Measurements from ENCODE around the gene INMT.

INMT gene

DNA sequence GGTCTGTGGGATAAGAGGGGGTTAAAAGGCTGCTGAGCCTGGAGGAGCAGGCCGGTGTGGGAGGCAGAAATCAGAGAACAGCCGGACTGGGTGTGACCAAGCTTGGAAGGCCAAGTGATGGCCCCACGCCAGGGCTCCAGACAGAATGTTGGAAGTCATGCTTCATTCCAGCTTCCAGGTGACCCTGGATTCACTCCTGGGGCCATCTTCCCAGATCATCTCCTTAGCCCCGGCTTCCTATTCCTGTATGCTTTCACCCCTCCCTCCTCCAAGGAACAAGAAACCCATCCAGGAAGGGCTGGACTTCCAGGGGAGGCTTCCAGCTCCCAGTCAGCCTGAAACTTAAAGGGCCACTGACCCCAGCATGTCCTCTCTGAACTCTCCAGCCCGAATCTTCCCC lies 1.0 kb downstream of the INMT start:
- no peak for DNase-seq (ENCODE audit: low spot score)

DNA sequence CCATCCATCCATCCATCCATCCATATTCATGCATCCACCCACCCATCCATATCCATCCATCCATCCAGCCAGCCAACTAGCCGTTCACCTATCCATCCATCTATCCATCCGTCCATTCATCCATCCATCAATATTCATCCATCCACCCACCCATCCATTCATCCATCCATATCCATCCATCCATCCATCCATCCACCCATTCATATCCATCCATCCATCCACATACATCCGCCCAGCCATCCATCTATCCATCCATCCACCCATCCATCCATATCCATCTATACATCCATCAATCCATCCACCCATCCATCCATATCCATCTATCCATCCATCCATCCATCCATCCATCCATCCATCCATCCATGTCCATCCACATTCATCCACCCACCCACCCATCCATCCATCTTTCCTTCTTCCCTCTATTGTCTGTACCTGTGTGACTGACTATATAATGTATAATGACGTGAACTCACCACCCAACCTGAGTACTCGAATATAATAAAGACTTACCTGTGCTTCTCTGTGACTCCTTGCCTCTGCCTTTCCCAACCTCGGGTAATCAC lies 2.5 kb downstream of the INMT start:
- no peak for DNase-seq (ENCODE audit: low spot score)

DNA sequence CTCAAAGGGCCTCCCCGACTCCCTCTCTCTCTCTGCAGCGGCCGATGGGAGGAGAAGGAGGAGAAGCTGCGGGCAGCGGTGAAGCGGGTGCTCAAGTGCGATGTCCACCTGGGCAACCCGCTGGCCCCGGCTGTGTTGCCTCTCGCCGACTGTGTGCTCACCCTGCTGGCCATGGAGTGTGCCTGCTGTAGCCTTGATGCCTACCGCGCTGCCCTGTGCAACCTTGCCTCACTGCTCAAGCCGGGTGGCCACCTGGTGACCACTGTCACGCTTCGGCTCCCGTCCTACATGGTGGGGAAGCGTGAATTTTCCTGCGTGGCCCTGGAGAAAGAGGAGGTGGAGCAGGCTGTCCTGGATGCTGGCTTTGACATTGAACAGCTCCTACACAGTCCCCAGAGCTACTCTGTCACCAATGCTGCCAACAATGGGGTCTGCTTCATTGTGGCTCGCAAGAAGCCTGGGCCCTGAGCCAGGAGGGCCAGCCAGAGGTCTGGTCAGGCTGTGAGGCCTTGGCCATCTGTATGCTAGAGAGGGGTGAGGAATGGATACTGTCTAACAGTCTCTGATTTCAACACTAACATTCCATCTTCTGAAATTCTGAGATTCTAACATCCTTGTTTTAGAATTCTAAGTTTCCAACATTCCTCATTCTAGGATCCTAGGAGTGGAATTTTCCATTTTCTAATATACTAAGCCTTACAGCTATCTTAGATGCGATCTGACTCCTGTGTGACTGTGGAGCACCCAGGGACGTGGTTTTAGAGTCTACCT lies 3.6 kb downstream of the INMT start:
- DNase-seq (ENCODE audit: low spot score): no peak

DNA sequence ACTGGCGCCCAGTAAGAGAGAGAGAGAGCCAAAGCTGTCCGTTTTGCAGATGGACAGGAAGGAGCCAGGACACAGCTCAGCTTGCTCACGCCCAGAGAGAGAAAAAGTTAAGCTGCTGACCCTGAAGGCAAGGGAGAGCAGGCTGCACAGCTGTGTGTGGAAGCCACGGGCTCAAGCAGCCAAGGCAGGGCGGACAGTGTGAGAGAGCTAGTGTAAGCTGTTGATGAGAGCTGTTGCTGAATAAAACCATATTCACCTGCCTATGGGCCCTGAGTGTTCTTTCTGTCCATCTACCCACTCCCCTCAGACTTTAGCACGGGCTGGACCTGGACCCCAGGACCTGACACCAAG lies 5.4 kb downstream of the INMT start:
- DNase-seq (ENCODE audit: low spot score): no peak

DNA sequence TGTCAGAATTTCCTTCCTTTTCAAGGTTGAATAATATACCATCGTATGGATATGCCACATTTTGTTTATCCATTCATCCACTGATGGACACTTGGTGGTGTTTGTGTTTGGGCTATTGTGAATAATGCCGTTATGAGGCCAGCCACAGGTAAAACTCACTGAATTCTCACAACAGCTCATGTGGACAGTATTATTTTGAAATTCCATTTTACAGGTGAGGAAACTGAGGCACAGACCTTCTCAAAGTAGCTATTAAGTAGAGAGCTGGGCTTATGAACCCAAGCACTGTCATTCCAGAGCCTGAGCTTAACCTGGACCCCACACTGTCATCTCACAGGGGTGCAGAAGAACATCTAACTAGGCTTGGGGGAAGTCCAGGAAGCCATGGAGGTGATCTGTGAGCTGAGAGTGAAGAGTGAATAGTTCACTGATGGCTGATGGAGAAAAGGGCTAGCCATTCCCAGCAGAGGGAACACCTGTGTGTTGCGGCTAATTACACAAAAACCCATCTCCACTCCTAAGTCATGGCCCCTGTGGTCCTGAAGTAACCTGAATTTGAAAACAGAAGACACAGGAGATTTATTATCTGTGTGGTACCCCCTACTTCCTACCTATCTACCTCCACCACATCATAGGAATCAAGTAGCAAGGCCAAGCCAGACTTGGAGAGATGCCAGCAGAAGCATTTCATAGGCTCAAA lies 8.7 kb downstream of the INMT start:
- no peak for DNase-seq (ENCODE audit: low spot score)

DNA sequence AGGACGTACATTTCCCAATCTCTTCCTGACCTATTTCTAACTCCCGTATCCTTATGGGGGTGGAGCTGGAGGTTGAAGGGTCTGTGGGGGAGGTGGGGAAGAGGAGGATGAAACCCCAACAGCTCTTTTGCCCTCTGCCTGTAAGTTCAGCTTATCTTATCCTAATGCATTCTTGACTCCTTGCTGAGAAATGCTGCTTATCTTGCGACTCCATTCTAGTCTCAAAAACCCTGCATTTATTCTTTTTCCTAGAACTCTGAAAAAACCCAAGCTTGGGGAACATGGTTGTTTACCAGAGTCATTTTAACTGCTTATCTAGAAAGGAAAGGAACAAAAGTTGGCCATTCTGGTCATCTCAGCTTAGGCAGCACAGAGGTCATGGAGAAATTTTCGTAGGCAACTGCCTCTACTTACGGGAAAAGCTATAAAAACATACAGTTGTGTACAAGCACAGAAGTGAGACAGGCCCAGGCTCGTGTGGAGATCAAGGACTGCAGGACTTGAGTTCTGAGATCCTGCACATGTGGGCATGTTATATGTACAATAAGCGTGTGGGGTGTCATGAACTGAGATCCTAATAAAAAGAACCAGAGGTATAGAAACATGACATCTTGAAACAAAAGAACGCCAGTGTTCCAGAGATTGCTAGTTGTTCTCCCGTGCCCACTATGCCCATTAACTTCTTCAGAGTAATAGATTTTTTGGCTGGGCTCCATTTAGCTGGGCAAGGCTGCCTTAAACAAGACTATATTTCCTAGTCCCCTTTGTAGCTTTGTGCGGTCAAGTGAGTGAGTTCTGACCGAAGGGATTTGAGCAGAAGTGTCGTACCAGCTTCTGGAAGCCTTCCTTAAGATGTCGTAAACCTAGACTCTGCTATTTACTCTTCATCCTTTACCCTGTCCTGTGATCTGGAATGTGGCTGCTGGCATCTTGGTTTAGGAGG lies 9.6 kb downstream of the INMT start:
- DNase-seq (ENCODE audit: low spot score): no peak

DNA sequence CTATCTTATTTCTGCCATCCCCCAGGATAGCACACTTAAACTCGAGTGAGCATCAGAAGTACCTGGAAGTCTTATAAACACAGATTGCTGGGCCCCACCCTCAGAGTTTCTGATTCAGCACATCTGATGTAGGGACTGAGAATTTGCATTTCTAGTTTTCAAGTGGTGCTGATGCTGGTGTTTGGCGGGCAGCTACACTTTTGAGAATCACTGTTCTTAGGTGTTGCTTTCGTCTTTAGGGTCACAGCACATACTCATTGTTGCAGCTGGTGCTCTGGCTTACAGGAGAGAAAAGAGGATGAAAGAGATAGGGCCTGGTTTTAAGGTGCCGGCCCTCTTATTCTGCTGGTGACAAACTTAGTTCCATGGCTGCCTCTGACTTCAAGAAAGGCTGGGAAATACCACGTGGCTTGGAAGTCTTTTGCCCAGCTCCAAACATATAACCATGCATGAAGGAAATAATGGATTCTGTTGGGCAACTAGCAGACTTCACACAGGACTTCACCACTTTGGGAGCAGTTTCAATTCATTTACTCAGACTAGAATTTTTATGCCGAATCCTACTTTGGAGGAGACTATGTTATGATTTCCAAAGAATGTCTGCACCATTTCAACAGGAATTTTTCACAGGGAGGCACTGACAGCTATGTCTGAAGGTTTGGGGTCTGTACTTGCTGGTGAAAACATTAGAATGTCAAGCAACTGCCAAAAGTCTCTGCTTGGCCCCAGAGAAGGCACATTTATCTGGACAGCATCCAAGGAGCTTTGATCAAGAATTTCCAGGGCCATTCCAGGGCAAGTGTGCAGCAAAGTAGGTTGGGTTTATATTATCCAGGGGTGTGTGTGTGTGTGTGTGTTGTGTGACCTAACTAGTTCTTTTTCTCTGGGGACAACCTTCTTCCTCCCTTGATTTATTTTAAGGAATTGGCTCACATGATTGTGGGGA lies 12.4 kb downstream of the INMT start:
- no peak for DNase-seq (ENCODE audit: low spot score)

DNA sequence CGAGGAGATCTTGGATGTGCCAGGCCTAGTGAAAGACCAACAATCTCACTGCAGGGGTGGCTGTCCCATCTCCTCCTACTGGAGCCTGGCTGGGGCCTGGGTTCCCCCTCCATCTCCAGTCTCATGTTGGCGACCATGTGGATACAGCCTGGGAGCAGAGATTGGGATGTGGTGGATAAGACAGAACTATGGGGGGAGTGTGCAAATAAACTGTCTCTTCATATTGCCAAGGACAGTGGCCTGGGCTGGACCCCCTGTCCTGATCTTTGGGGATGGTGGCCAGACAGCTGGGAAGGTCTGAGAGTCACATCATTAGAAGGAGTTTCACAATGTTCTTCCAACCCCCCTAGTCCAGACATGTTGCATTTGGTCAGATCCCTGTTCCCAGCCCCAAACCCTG lies 13.5 kb downstream of the INMT start:
- DNase-seq (ENCODE audit: low spot score): no peak

DNA sequence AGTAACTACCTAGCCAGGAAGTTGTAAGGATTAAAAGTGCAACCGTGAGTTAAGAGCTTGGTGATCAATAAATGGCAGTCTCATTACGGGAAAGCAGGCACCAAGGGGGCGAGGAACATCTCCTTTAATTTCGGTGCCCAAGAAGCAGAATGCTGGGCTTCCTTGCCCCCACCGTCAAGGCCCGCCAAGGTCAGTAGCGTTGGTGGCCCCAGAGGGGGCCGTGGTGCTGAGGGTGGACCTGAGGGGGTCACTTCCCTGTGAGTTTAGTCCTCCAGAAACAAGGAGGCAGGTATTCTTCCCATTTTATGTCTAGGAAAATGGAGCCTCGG lies 18.9 kb downstream of the INMT start:
- DNase-seq (ENCODE audit: low spot score): no peak

DNA sequence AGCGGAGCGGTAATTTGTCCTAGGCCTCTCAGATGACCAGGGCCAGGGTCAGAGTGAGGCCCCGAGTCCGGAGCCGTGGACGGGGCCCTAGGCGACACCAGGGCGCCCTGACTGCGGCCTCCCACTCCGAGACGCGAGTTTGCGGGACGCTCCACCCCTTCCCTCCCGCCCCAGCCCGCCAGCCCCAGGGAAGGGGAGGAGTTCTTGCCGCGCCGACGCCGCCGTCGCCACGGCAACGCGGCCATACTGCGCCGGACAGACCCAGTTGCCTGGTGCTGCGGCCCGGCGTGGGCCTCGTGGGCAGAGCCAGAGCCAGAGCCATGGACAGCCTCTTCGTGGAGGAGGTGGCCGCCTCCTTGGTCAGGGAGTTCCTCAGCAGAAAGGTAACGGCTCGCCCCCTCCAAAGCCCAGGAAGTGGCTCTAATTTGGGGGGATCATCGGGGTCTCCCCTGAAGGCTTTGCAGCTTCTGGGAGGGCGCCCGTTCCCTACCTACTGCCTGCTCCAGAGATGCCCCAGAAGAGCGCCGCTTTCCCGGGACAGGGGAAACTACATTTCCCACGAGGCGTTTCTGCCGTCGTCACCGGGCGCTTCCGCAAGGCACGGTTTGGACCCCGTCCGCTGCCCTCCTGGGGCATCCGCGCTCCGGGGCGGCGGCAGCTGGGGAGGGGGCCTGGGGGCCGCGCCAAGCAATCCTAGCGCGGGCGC lies 19.4 kb downstream of the INMT start, which contains the start of gene MINDY4:
Gene MINDY4, plus strand, starts transcription at position 244 of the 706 bp plus-strand sequence. Its CDS starts 77 bp downstream, at position 321.
- peak; percentile 75 for DNase-seq (ENCODE audit: low spot score)

DNA sequence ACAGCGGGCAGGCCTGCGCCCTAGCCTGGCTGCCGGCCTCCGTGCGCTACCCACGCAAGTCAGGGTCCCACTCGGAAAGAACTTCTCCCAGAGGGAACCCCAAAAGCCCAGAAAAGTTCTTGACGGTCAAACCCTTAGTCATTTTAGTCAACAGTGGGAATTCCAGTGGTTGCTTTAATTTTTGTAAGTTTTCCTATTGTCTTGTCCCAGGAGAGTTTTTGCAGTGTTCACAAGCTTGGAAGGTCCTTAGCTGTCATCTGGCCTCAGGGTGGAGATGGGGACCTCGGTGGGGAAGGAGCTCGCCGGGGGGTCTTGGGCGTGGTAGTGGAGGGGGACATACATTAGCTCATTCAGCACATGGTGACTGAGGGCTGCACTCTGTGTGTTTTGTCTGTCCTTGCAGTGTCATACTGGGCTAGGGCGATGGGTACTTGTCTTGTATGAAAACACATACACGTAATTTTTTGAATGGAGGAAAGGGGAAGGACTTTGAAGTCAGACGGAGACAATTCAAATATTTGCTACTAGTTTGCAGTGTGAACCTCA lies 20.0 kb downstream of the INMT start:
- DNase-seq (ENCODE audit: low spot score): peak; percentile 12

DNA sequence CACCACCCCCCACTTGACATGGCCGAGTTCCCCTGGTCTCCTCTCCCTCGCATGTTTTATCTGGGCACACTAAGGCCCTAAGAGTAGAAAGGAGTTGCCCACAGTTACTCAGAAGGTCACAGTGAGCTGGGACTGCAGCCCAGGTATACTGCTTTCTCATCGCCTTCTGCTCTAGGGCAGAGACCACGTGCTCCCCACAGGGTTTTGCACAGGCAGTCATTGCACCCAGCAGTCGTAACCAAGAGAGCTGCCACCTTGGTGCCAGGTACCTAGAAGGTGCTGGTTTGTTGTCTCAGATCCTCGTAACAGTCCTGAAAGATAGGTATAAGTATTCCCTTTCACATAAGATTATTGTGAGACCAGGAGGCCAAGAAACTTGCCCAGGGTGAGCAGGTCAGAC lies 21.0 kb downstream of the INMT start:
- DNase-seq (ENCODE audit: low spot score): no peak

DNA sequence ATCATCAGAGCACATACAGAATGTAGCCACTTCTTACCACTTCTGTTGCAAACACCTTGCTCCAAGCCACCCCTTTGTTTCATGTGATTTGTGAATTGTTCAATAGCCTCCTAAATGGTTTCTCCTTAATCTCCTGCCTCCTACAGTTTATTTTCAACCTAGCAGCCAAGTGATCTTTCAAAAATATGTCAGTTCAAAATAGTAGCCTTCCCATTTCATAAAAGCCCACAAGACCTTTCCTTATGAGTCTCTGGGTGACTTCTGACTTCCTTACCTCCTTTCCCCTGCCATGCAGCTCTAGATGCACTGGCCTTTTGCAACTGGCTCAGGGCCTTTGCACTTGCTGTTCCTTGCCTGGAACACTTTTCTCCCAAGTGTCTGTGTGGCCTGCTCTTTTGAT lies 24.1 kb downstream of the INMT start:
- DNase-seq (ENCODE audit: low spot score): no peak

DNA sequence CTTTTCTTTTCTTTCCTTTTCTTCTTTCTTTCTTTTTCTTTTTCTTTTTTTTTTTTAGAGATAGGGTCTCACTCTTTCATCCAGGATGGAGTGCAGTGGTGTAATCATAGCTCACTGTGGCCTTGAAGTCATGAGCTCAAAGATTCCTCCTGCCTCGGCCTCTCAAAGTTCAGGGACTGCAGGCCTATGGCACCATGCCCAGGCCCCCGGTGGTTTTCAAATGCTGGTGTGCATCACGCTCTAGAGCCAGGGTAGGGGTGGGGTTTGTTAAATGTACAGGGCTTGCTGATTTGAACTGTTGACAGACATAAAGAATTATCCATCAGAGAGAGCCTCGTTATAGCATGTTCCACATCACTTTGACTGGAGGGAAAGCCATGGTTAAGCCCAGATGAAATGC lies 25.0 kb downstream of the INMT start:
- no peak for DNase-seq (ENCODE audit: low spot score)

DNA sequence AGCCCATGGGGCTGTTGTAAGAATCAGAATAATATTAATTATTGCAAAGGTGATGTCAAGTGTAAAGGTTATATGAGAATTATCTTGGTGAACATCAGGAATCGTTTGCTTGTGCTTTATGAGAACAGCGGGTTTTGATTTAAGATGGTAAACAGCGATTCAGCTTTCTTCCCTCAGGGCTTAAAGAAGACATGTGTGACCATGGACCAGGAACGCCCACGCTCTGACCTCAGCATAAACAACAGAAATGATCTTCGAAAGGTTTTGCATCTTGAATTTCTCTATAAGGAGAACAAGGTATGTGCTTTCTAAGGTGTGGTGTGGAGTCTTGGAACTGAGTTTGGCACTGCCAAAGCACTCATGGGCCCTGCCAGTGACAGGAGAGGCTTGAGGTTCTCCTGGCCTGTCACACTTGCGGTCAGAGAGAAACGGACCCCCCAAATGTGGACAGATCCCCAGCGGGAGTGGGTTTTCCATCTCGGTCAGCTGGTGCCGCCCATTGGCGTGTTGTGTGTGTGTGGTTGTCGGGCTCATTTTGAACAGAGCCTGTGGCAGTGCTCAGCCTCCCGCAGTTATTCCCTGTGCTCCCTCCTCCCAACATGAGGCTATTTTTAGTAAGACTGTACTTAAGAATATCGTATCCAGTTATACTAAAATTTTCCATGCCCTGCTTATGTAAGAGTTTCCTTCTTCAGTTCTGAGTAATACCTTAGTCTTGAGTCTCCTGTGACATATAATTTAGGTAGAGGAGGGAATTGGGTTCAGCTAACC lies 26.5 kb downstream of the INMT start:
- no peak for DNase-seq (ENCODE audit: low spot score)

DNA sequence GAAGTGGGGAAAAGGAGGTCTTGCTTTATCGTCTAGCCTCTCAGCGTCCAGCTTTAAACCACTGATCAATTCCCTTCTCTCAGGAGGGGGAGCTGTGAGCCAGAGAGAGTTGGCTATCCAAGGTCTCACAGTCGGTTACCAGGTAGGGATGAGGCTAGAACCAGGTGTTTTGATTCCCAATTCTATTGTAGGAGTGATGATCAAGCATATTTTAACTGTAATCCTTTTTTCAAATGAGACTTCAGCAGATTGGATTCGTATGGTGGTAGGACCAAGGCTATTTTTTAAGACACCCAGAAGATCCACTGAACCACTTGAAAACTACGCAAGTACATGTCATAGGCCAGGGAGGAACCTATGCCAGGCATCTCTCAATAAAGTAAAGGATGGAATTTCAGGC lies 27.6 kb downstream of the INMT start:
- no peak for DNase-seq (ENCODE audit: low spot score)

DNA sequence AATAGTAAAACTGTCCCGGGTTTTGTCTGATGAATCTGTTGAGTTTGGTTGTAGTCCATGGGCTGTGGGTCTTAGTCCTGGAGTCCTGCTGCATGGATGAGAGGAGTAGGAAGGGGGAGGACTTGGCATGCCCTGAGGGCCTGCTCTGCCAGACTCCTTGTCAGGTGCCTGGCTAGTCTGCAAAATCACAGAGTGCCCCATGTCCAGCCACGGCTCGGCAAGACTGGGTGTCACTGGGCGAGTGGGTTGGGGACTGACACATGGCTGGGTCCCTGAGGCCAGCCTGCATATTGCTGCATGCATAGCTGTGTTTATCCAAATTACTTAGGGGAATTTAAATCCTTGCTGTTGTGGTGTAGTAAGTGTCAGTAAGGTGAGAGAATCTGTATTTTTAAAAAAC lies 29.0 kb downstream of the INMT start:
- DNase-seq (ENCODE audit: low spot score): no peak

DNA sequence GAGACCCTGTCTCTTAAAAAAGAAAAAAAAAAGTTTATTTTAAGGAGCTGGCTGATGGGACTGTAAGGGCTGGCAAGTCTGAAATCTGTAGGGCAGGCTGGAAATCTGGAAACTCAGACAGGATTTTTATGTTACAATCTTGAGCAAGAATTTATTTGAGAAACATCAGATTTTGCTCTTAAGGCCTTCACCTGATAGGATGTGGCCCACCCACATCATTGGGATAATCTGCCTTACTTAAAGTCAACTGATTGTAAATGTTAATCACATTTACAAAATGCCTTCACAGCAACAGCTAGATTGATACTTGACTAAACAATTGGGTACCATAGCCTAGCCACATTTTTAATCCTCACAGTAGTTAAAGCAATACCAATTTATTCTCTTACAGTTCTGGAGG lies 30.8 kb downstream of the INMT start:
- DNase-seq (ENCODE audit: low spot score): no peak

DNA sequence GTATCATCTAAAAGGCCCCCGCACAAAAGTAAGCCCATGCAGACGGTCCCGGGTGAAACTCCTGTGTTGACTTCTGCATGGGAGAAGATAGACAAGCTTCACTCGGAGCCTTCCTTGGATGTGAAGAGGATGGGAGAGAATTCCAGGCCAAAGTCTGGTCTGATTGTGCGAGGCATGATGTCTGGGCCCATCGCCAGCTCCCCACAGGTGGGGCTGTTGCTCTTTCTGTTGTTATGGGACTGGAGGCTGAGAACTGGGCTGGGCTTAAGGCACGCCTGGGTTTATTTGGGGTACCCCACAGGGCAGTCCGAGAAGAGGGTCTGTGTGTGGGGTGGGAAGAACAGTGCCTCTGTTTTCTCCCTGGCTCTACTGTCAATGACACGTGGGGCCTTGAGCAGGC lies 33.9 kb downstream of the INMT start:
- no peak for DNase-seq (ENCODE audit: low spot score)

DNA sequence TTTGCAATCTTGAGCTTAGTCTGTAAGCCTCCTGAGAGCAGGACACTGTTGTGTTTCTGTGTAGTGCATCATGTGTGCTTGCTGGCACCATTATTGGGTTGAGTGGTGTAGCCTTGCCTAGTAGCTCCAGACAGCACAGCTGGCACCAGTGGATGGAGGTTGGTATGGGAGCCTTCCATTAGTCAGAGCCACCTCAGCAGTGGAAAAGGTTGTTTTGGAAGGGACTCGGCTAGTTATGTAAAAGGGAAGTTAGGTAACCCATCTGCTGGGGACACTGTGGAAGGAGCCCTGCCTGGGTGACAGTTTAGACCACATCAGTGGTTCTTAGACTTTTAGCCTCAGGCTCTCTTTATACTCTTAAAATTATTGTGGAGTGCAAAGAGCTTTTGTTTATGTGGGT lies 35.6 kb downstream of the INMT start:
- no peak for DNase-seq (ENCODE audit: low spot score)
